ENCODE data around the gene TTC7B.

- TF ChIP-seq EP300 (IDR thresholded peaks at IDR 0.05; ENCODE audit: low read depth): no peak
- TF ChIP-seq POLR2AphosphoS5 (IDR thresholded peaks at IDR 0.05): no peak
- TF ChIP-seq CTCF (IDR thresholded peaks at IDR 0.05): no peak
These were observed 280.1 kb downstream of the TTC7B start for GRCh38 chr14:90536092-90536491.
